ENCODE data around the gene HDAC11.

HDAC11 gene

DNA sequence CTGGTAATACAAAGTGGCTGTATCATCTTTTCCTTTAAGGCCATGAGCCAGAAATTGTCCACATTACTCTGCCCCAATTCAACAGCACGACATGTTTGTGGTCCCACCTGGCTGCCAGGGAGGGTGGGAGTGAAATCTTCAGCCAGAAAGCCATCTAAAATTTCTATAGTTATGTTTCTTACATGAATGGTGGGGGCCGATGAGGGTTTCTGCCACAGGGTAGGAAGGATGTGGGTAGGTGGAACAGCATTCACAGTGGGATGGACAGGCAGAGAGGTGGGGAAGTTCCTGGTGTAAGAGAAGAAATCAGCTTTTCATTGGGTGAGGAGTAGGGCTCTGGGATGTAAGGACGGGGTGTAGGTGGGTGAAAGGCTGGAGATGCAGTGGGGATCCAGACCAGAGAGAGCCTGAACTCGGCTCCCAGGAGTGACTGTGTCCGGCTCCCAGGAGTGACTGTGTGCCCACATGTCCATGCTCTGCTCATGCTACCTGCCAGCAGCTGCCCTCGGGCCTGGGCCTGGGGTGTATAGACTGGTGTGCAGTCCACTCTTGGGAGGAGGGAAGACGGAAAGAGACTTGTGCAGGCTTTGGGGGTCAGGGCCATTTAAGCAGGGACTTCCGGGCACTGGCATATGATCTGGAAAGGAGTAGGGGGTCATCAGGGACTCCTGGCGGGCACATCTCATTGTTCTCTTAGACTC is 65.0 kb downstream of the HDAC11 start:
- DNase-seq = no peak

DNA sequence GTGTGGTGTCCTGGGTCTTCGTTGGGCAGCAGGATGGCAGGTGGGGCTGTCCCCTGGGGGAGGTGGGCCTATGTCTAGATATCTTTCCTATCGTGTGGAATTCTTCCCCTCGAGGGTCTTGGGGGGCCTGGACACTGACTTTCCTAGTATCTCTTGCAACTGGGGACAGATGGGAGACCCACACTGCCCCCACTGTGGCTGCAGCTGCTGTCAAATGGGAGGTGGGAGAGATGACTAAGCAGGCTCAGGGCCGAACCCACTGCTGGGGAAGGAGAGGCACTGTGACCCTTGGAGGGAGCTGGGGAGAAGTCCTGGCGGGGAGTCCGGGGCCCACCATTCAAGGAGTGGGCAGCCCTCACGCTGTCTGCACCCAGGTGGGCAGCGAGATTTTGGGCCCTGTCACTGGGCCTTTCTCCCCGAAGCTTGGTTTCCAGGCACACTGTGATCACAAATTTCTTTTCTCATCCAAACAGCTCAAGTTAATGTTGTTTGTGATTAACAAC is 65.9 kb downstream of the HDAC11 start:
- DNase-seq = no peak

DNA sequence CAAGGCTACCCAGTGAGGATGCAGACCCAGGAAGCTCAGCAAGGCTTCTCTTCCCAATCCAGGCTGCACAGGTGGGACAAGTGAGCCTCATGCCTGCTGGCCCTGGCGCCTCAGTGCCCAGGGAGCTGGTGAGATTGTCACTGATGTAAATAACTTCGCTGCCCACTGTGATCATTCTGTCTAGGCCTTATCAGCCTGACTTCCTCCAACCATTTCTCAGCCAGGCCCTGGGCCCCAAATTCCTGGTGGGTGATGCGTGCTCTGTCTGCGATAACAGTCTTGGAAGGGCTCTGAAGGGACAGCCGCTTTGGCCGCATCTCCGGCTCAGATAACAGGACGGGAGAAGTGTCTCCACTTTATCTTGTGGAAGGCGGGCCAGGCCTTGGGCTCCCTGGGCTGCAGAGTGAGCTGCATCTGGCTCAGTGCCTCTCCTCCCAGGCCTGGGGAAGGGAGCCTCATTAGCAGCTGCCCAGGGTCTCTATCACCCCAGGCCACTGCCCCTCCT is 66.6 kb downstream of the HDAC11 start:
- DNase-seq = no peak

DNA sequence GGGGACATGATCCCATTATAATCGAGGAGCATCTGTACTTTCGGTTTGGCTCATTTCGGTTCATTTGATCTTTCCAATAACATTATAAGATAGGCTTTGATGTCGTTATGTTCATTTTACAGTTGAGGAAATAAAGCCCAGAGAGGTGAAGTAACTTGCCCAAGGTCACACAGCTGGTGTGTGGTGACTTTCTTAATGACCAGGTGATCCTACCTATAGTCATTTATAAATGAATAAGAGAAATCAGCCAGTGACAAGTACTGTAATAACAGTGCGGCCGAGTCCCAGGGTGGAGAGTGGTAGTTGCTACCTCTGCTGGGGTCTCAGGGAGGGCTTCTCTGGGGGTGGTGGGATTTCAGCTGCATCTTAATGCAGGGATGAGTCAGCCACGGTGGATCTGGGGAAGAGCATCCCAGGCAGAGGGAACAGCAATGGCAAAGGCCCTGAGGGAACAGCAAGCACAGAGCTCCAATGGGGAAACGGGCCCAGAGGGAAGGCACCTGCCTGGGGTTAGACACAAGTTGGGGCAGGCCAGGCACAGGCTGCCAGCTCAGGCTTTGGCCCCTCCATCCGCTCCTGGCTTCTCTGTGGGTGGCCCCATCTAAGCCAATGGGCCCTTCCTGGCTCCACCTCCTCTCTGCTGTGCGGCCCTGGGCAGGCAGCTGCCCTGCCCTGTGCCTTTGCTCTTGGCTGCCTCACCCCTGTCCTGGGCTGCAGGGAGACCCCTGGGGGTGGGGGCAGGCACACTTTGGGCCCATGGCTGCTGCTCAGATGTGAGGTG is 67.7 kb downstream of the HDAC11 start:
- DNase-seq = no peak

DNA sequence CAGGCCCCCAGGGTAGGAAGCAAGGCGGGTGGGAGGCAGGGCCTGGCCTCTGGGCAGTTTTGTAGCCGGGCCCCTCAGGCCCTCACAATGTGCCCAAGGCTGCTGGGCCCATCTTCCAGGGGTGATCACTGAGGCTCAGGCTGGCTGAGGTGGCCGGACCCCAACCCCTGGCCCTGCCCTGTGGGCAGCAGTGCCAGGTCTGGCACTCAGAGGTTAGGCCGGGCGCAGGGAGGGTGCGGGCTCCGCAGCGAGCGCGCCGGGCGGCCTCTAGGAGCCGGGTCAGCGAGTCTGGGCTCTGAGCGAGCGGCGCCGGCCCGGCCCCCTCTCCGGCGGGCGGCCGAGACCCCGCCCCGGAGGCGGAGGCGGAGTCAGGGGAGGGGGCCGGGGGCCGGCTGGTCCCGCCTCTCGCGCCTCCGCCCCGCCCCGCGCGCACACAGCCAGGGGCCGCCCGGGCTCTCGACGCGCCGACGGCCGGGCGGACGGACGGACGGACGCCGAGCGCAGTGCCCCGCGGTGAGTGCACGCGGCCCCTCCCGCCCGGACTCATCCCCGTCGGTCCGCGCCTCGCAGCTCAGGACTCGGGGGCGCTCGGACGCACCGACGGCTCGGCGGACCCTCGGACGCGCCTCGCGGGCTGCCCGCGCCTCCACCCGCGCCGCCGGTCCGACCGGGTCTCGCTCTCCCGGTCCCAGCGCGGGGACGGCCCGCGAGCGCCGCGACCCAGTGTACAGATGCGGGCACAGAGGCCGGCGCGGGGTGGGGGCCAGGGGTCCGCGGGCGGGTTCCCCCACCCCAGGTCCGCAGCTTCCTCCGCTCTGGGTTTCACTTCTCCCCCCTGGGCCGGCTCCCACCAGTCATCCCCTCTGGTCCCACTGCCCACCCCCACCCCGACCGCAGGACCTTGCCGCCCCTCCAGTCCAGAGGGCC is 68.9 kb downstream of the HDAC11 start, which contains the start of gene FBLN2:
Gene FBLN2, plus strand, starts transcription at position 430 of the 927 bp plus-strand sequence. CDS start 21,231 bp downstream, outside the sequence.
- DNase-seq = no peak

DNA sequence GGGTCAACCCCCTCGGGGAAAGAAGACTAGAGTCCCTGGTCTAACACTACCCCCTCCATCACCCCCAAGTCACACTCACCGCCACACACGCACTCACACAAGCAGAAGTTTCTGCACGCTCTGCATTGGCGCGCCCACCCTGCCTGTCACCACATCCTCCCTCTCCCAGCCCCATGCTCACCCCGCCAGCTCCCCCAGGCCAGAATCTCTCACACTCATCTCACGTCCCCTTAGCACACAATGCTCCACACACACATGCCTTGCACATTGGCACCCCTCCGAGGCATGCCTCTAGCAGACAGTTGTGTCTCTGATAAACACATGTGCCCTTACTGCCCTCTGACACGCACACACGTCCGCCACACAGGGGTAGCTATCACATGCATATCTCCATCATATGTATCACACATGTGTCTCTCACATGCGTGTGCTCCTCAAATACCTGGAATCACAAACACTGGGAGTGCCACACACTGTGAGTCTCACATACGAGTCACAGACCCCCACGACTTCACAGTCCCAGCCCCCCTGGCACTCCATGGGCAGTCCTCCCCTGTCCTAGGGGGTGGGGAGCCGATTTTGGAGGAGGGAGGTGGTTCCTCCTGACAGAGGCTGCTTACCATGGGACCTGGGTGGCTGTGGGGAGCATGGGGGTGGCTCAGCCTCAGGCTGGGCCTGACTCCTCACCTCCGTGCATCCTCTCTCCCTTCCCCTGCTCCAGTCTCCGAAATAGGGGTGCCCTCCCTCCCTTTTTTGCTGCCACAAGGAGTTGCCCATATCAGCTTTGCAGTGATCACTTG is 69.7 kb downstream of the HDAC11 start:
- no peak for DNase-seq

DNA sequence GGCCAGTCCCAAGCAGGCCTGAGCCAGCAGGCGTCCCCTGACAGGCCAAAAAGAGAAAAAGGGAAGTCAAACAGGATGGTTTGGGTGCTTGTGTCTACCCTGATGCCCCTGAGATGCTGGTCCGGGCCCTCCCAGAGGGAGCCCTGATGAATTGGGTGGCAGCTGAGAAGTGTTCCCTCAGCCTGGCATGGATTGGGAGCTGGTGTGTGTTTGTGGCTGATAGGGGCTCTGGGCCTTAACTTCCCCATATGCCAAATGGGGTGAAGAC is 70.3 kb downstream of the HDAC11 start:
- DNase-seq = no peak

DNA sequence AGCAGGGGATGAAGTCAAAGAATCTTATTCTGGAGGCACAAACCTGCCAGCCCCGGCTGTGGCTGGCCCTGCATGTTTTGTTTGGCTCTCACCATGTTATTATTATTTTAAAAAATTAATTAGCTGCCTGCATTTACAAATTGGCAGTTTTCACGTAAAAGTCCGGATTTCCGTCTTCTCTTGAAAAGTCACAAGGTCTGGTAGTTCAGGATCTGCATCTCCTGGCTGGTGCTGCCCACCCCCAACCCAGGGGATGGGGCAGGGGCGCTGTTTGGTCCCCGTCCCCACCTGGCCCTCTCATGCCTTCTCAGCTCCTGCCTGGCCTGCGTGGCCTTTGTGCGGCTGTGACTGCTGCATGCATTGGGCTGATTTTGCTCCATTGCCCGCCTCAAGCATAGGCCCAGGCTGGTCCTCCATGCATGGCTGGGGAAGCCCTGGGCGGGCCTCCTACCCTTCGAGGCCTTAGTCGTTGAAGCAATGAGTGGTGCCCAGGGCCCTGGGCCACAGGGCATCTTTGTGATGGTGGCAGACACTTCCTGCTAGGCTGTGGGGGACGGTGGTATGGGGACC is 70.8 kb downstream of the HDAC11 start:
- no peak for DNase-seq

DNA sequence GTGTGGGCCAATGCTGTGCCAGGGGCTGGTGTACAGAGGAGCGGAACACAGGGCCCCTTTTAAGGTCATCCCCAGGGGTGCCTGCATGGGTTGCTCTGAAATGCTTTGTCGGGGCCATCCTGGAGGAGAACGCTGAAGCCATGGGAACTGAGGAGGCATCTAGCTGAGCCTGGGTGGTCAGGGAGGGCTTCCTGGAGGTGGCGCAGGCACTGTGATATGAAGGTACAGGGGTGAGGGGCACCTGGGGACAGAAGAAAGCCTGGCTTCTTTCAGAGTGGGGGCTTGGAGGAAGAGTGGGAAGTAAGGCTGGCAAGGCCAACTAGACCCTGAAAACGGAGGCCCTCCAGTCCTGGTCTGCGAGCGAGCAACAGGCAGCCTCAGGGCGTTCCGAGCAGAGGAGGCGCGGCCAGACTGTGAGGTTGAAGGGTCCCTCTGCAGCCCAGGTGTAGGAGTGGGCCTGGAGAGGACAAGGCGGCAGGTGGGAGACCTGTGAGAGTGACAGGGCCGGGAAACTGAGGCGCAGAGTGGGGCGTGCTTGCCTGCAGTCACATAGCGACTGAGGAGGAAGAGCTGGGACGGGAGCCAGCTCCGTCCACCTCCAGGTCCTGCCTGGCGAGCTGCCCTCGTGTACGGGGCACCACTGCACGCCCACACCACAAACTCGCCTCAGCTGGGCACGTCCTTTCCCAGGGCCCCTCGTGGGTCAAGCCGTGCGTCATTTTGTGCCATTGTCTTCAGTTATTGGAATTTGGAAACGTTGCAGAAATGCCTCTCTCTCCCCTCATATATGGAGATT is 72.9 kb downstream of the HDAC11 start:
- no peak for DNase-seq

DNA sequence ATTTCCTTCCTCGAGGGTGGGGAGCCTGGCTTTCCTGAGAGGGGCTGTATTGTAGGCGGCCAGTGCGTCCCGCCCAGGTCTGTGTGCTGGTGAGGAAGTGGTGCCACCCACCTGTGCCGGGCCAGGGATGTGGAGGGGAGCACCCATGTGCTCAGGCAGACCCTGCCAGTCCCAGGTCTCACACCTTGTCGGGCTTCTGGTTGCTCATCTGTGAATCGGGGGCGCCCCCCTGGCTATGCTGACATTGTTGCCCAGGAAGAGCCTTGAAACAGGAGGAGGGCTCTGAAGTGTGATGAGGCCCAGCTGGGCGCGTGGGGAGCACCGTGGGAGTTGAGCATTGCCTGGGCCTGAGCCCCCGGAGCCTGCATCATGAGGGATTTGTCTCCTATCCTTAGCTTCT is 73.6 kb downstream of the HDAC11 start:
- DNase-seq = no peak

DNA sequence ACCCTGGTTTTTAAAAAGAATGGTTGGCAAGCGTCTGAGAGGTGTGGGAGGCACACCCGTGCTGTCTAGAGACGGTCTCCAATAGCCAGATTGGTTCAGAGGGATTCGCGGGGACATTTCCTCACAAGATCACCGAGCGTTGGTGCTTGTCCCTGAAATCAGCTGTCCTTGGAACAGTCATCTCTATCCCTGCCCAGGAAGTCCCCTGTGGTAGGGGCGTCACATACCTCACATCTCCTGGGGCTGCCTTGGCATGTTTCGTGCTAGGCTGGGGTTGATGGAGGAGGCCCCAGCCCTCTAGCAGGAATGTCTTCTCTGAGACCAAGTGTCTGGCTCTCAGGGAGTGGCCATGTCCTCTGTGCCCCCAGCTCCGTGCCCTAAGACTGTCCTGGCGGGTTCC is 75.6 kb downstream of the HDAC11 start:
- no peak for DNase-seq

Data from SHP77 (cell line).